GM10266 (cell line): ENCODE data around the gene ALX1.

Experiments
- DNase-seq: peaks from one replicate; pipeline ENCODE4 v3.0.0; 2012; ENCODE audit errors: extremely low spot score
- CTCF ChIP-seq: IDR thresholded peaks from 2 replicates; pipeline ENCODE4 v1.5.1; 2012; ENCODE audit warnings: mild to moderate bottlenecking, low read depth; ENCODE audit not compliant: control insufficient read depth, insufficient read depth; ENCODE audit errors: missing control alignments

Gene ALX1

GRCh38 chr12:85278598-85279448 is 1.2 kb upstream of the ALX1 start:
- DNase-seq: no peak
- TF ChIP-seq CTCF: no peak

GRCh38 chr12:85279449-85280164 is 413 bp upstream of the ALX1 start:
- TF ChIP-seq CTCF: no peak
- no peak for DNase-seq

GRCh38 chr12:85280984-85281630 is 1.1 kb downstream of the ALX1 start:
- no peak for TF ChIP-seq CTCF
- no peak for DNase-seq

- no peak for TF ChIP-seq CTCF
- DNase-seq: no peak
Observed at GRCh38 chr12:85281636-85282312, 1.8 kb downstream of the ALX1 start.

- no peak for DNase-seq
Observed at GRCh38 chr12:85283560-85283959, 3.5 kb downstream of the ALX1 start.

GRCh38 chr12:85296362-85296761 is 16.3 kb downstream of the ALX1 start:
- DNase-seq: no peak
- TF ChIP-seq CTCF: no peak

More at GRCh38 chr12:85283560-85283959, 3.5 kb downstream of the ALX1 start:
- no peak for TF ChIP-seq CTCF
